Bronchial epithelial cell (primary cell): ENCODE results near the gene ZNF493. TPM values are rescaled to one million over a fixed set of nuclear protein-coding genes. Genes with fewer than 3 reads are reported as not detected.

Experiments used
- DNase-seq: peaks from one replicate; pipeline ENCODE4 v3.0.0-alpha.2; 2010; ENCODE audit warnings: low read depth
- FAIRE-seq: peaks from 2 replicates; lab custom pipeline; 2011; peaks lifted over from hg19 to GRCh38; lab: Jason Lieb, UNC
- H3K27me3 ChIP-seq: 2 replicates; pipeline ENCODE4 v1.5.1; 2011; ENCODE audit warnings: low read length; ENCODE audit not compliant: control insufficient read depth, insufficient read depth
- H3K36me3 ChIP-seq: 2 replicates; pipeline ENCODE4 v1.5.1; 2011; ENCODE audit warnings: low read length; ENCODE audit not compliant: control insufficient read depth, insufficient read depth
- H3K4me3 ChIP-seq: 2 replicates; pipeline ENCODE4 v1.5.1; 2011; ENCODE audit warnings: mild to moderate bottlenecking, low read depth, low read length, control low read depth
- total RNA-seq: library from RNA; depleted of rRNA; stranded (reverse); fragments of >200 nt; gene quantifications from 2 replicates; pipeline ENCODE4 v1.2.1, GENCODE V29; 2014
- TF ChIP-seq, protein P1 (sequence below): IDR thresholded peaks from 2 replicates; pipeline ENCODE4 v1.5.1; 2011; ENCODE audit warnings: mild to moderate bottlenecking, moderate library complexity, low read length, control low read depth, inconsistent platforms; ENCODE audit not compliant: insufficient read depth, severe bottlenecking

Gene ZNF493
- total RNA-seq, 1 donor from 2014 or later, result 9.5 TPM

- TF ChIP-seq, protein P1, sequence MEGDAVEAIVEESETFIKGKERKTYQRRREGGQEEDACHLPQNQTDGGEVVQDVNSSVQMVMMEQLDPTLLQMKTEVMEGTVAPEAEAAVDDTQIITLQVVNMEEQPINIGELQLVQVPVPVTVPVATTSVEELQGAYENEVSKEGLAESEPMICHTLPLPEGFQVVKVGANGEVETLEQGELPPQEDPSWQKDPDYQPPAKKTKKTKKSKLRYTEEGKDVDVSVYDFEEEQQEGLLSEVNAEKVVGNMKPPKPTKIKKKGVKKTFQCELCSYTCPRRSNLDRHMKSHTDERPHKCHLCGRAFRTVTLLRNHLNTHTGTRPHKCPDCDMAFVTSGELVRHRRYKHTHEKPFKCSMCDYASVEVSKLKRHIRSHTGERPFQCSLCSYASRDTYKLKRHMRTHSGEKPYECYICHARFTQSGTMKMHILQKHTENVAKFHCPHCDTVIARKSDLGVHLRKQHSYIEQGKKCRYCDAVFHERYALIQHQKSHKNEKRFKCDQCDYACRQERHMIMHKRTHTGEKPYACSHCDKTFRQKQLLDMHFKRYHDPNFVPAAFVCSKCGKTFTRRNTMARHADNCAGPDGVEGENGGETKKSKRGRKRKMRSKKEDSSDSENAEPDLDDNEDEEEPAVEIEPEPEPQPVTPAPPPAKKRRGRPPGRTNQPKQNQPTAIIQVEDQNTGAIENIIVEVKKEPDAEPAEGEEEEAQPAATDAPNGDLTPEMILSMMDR, result no peak
- no peak for DNase-seq
- no peaks in the 10 kb centered on the region for H3K36me3 ChIP-seq
- H3K4me3 ChIP-seq, result no peak overlapping the region
- FAIRE-seq, result no peak
- no peaks in the 10 kb centered on the region for H3K27me3 ChIP-seq
Measured at GRCh38 chr19:21423057-21424041, 26.4 kb downstream of the ZNF493 start.

DNA sequence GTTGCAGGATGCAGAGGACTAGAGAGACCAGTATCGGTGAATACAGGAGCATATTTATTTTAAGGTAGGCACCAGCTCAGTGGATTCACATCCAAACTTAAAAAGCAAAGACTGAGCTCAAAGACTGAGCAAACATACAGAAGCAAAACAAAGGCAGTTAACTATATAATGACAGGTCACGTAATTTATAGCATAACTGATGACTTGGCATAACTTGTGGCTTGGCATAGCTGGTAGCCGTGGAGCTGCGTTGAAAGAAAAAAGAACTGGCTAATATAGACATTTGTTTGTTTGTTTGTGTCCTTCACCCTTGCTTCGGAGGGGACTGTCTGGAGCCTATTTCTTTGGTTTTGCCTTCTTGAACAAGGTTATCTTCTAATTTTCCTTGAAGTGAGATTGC lies 33.7 kb downstream of the ZNF493 start:
- no peaks in the 10 kb centered on the region for H3K36me3 ChIP-seq
- H3K4me3 ChIP-seq, result no peak overlapping the region
- DNase-seq (no peak), FAIRE-seq (no peak)
- TF ChIP-seq, protein P1, result no peak
- H3K27me3 ChIP-seq, result no peaks in the 10 kb centered on the region

- FAIRE-seq (no peak), DNase-seq (peak; percentile 2)
- TF ChIP-seq, protein P1, result no peak
- Histone ChIP-seq H3K36me3 (no peaks in the 10 kb centered on the region), H3K4me3 (no peak overlapping the region), H3K27me3 (no peaks in the 10 kb centered on the region)
Measured at GRCh38 chr19:21432590-21432989, 35.7 kb downstream of the ZNF493 start.

DNA sequence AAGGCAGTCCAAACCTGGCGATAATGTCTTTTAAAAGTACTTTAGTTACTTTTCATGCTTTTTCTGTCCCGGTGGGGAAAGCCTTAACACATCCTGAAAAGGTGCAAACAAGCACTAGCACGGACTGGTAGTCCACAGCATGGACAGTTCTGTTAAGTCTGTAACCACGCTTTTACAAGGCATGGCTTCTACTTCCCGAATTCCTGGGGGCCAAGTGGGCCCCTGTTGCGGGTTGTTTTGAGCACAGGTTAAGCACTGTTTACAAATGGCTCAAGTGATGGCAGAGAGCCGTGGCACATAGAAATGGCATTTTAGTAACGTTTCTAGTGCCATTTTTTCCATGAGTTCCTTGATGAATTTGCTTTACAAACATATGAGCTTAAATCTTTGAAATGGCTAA lies 37.6 kb downstream of the ZNF493 start:
- no peak for FAIRE-seq
- no peaks in the 10 kb centered on the region for H3K36me3 ChIP-seq
- TF ChIP-seq, protein P1, result no peak
- H3K4me3 ChIP-seq, result no peak overlapping the region
- no peak for DNase-seq
- H3K27me3 ChIP-seq, result no peaks in the 10 kb centered on the region

GRCh38 chr19:21434967-21435544 lies 38.1 kb downstream of the ZNF493 start:
- no peak for DNase-seq

More at GRCh38 chr19:21434967-21435544, 38.1 kb downstream of the ZNF493 start:
- no peak for FAIRE-seq
- H3K36me3 ChIP-seq, result no peaks in the 10 kb centered on the region
- H3K27me3 ChIP-seq, result no peaks in the 10 kb centered on the region
- TF ChIP-seq, protein P1, result no peak
- H3K4me3 ChIP-seq, result no peak overlapping the region
